Type B pancreatic cell (in vitro differentiated cells): ENCODE measurements around the gene PHACTR1. TPM values are rescaled to one million over a fixed set of nuclear protein-coding genes. Genes with fewer than 3 reads are reported as not detected.
"Not testable (repeated sequence)": the region's sequence is repeated elsewhere in the genome, so short reads cannot be mapped to it uniquely, and the experiment has no call there.

Source experiments
- DNase-seq: peaks from one replicate; pipeline ENCODE4 v3.0.0; 2021; ENCODE audit warnings: mixed read lengths; ENCODE audit not compliant: unreplicated experiment; ENCODE audit errors: extremely low spot score
- H3K27ac Mint-ChIP-seq: 2 replicates; pipeline ENCODE4 v1.8.0; 2021; ENCODE audit warnings: mild to moderate bottlenecking, mixed read lengths
- H3K27me3 Mint-ChIP-seq: 2 replicates; pipeline ENCODE4 v1.8.0; 2021; ENCODE audit warnings: mixed read lengths
- H3K36me3 Mint-ChIP-seq: 2 replicates; pipeline ENCODE4 v1.8.0; 2021; ENCODE audit warnings: mixed read lengths
- H3K4me1 Mint-ChIP-seq: one replicate; pipeline ENCODE4 v1.8.0; 2021; ENCODE audit warnings: mixed read lengths; ENCODE audit not compliant: unreplicated experiment
- H3K4me3 Mint-ChIP-seq: 2 replicates; pipeline ENCODE4 v1.8.0; 2021; ENCODE audit warnings: mild to moderate bottlenecking, mixed read lengths
- H3K9me3 Mint-ChIP-seq: 2 replicates; pipeline ENCODE4 v1.8.0; 2021; ENCODE audit warnings: mixed read lengths
- CTCF ChIP-seq: fragments of 200-600 bp; sonication (generic); conservative IDR thresholded peaks from 2 replicates; pipeline ENCODE4 v1.5.0; 2021; ENCODE audit warnings: antibody characterized with exemption, mild to moderate bottlenecking
- total RNA-seq: library from RNA; stranded (reverse); gene quantifications from 2 replicates; pipeline ENCODE4 v1.2.1, GENCODE V29; 2021; ENCODE audit warnings: low replicate concordance

The PHACTR1 gene
- total RNA-seq, 1 donor from 2014 or later = 12.3 TPM

- no peak overlapping the region for H3K27ac Mint-ChIP-seq
- no peak for DNase-seq
- H3K4me1 Mint-ChIP-seq = no peaks in the 10 kb centered on the region
- TF ChIP-seq CTCF = no peak
- no peaks in the 10 kb centered on the region for H3K9me3 Mint-ChIP-seq
- H3K4me3 Mint-ChIP-seq = no peak overlapping the region
- H3K36me3 Mint-ChIP-seq = peaks cover 50% of the 10 kb centered on the region
- H3K27me3 Mint-ChIP-seq = no peaks in the 10 kb centered on the region
Observed at GRCh38 chr6:13315896-13316295, 599.3 kb downstream of the PHACTR1 start.

- H3K4me1 Mint-ChIP-seq = no peaks in the 10 kb centered on the region
- H3K9me3 Mint-ChIP-seq = no peaks in the 10 kb centered on the region
- no peak for TF ChIP-seq CTCF
- H3K27ac Mint-ChIP-seq = no peak overlapping the region
- H3K36me3 Mint-ChIP-seq = peaks cover 55% of the 10 kb centered on the region
- no peaks in the 10 kb centered on the region for H3K27me3 Mint-ChIP-seq
- no peak for DNase-seq
- no peak overlapping the region for H3K4me3 Mint-ChIP-seq
Observed at GRCh38 chr6:13318821-13319220, 602.3 kb downstream of the PHACTR1 start.

- H3K9me3 Mint-ChIP-seq = no peaks in the 10 kb centered on the region
- H3K4me3 Mint-ChIP-seq = no peak overlapping the region
- H3K27me3 Mint-ChIP-seq = no peaks in the 10 kb centered on the region
- no peak for DNase-seq
- H3K4me1 Mint-ChIP-seq = no peaks in the 10 kb centered on the region
- H3K36me3 Mint-ChIP-seq = peaks cover 54% of the 10 kb centered on the region
- H3K27ac Mint-ChIP-seq = no peak overlapping the region
- no peak for TF ChIP-seq CTCF
Observed at GRCh38 chr6:13319891-13320564, 603.5 kb downstream of the PHACTR1 start.

GRCh38 chr6:13326031-13326586 lies 609.5 kb downstream of the PHACTR1 start:
- Mint-ChIP-seq H3K4me3 (peak overlapping the region; percentile 96), H3K4me1 (peaks cover 16% of the 10 kb centered on the region), H3K36me3 (peaks cover 26% of the 10 kb centered on the region), H3K27ac (peak overlapping the region; percentile 93)
- H3K9me3 Mint-ChIP-seq, H3K27me3 Mint-ChIP-seq, DNase-seq: not testable (repeated sequence)

- no peak for TF ChIP-seq CTCF
- Mint-ChIP-seq H3K27ac (peak overlapping the region; percentile 93), H3K27me3 (no peaks in the 10 kb centered on the region), H3K4me3 (peak overlapping the region; percentile 96), H3K36me3 (peaks cover 16% of the 10 kb centered on the region), H3K4me1 (peaks cover 23% of the 10 kb centered on the region), H3K9me3 (no peaks in the 10 kb centered on the region)
- no peak for DNase-seq
Observed at GRCh38 chr6:13327691-13328075, 611.1 kb downstream of the PHACTR1 start.

- peak; percentile 97 for DNase-seq
- Mint-ChIP-seq H3K36me3 (peaks cover 15% of the 10 kb centered on the region), H3K9me3 (no peaks in the 10 kb centered on the region), H3K27me3 (no peaks in the 10 kb centered on the region), H3K27ac (peak within 1 kb of the TSS; percentile 93), H3K4me1 (peaks cover 23% of the 10 kb centered on the region), H3K4me3 (peak within 1 kb of the TSS; percentile 96)
- TF ChIP-seq CTCF = peak; percentile 58
Observed at GRCh38 chr6:13328076-13328874, 611.7 kb downstream of the PHACTR1 start, which contains the start of gene TBC1D7. Gene TBC1D7, minus strand, starts transcription at chr6:13328537. Its CDS starts 1,639 bp downstream, at chr6:13326898.
